Activated T-helper 1 cell treated with Interleukin-2 at 50 U/mL for 16 hours (primary cell): ENCODE measurements around the gene B4GAT1.

ENCODE experiments used
- DNase-seq: peaks from one replicate; pipeline ENCODE4 v3.0.0-alpha.2; 2020; ENCODE audit warnings: low read depth

Gene B4GAT1

GRCh38 chr11:66336234-66337102, 11.0 kb downstream of the B4GAT1 start, which contains the start of gene RIN1:
TSS of gene RIN1 (minus strand) at chr11:66336434. CDS start at chr11:66336402, 32 bp downstream.
- no peak for DNase-seq

GRCh38 chr11:66335531-66336233, 11.7 kb downstream of the B4GAT1 start:
- no peak for DNase-seq

- DNase-seq, result no peak
Observed at GRCh38 chr11:66334605-66335442, 12.6 kb downstream of the B4GAT1 start.

- DNase-seq, result no peak
Observed at GRCh38 chr11:66333896-66334604, 13.4 kb downstream of the B4GAT1 start.

- DNase-seq, result no peak
Observed at GRCh38 chr11:66333220-66333877, 14.1 kb downstream of the B4GAT1 start.

- no peak for DNase-seq
Observed at GRCh38 chr11:66332371-66333219, 14.8 kb downstream of the B4GAT1 start.

- no peak for DNase-seq
Observed at GRCh38 chr11:66331542-66332370, 15.7 kb downstream of the B4GAT1 start.

- DNase-seq, result no peak
Observed at GRCh38 chr11:66330931-66331330, 16.5 kb downstream of the B4GAT1 start.

- no peak for DNase-seq
Observed at GRCh38 chr11:66329165-66329673, 18.2 kb downstream of the B4GAT1 start.

GRCh38 chr11:66328302-66329144, 18.9 kb downstream of the B4GAT1 start:
- DNase-seq, result peak; percentile 67

GRCh38 chr11:66328031-66328301, 19.5 kb downstream of the B4GAT1 start:
- DNase-seq, result no peak

GRCh38 chr11:66327171-66328030, 20.0 kb downstream of the B4GAT1 start:
- DNase-seq, result no peak

GRCh38 chr11:66326261-66327111, 20.9 kb downstream of the B4GAT1 start:
- DNase-seq, result no peak

- no peak for DNase-seq
Observed at GRCh38 chr11:66325263-66325671, 22.2 kb downstream of the B4GAT1 start.

- no peak for DNase-seq
Observed at GRCh38 chr11:66324664-66325063, 22.8 kb downstream of the B4GAT1 start.

GRCh38 chr11:66323684-66324083, 23.7 kb downstream of the B4GAT1 start:
- DNase-seq, result no peak
